GM19193 (cell line): ENCODE data around the gene S100A3.

Source experiments
- POLR2A ChIP-seq: IDR thresholded peaks from 4 replicates; pipeline ENCODE4 v1.6.1; 2011; ENCODE audit not compliant: insufficient read depth, insufficient read length; ENCODE audit errors: extremely low read depth

S100A3 gene

DNA sequence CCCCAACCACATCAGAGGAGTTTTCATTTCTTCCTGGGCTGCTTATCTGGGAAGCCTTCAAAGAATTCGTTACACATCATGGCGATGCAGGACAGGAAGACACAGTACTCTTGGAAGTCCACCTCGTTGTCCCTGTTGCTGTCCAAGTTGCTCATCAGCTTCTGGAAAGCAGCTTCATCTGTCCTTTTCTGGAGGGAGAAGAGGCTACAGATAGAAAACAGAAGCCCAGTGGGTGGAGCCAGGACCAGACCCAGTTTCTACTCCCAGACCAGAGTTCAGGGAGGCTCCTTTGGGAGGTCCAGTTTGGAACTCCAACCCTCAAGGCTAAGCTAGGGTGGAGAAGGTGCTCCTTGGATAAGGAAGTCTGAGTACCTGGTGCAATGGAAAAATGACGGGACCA lies 5.3 kb downstream of the S100A3 start:
- TF ChIP-seq POLR2A: no peak

DNA sequence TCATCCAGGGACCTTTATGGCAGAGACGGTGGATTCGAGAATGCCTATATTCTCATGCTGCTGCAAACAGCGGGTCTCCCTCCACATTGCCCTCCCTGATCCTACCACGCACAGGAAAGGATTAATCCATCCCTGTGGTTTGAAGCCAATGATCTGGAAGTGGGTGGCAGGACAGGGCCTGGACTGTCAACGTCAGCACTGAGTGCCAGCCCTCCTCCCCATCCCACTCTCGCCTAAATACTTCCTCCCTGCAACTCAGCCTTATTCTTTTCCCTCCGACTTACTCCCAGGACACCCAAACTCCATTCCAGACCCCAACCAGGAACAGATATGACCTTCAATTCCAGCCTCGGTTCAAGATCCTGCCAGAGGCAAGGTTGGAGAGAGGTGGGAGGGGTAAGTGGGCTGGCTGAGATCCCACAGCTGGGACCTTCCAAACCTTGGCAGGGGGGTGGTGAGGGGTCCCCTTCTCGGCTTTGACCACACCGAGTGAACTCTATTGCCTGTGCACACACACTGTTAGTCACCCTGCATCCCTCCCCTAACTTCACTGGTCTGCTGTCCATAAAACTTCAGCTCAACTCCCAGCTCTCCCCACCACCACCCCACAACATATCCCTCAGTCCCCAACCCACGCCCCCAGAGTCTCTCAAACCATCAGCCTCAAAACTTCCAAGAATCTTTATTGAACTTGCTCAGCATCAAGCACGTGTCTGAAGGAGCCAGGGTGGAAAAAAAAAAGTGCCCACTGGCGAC lies 5.9 kb downstream of the S100A3 start:
- no peak for TF ChIP-seq POLR2A

DNA sequence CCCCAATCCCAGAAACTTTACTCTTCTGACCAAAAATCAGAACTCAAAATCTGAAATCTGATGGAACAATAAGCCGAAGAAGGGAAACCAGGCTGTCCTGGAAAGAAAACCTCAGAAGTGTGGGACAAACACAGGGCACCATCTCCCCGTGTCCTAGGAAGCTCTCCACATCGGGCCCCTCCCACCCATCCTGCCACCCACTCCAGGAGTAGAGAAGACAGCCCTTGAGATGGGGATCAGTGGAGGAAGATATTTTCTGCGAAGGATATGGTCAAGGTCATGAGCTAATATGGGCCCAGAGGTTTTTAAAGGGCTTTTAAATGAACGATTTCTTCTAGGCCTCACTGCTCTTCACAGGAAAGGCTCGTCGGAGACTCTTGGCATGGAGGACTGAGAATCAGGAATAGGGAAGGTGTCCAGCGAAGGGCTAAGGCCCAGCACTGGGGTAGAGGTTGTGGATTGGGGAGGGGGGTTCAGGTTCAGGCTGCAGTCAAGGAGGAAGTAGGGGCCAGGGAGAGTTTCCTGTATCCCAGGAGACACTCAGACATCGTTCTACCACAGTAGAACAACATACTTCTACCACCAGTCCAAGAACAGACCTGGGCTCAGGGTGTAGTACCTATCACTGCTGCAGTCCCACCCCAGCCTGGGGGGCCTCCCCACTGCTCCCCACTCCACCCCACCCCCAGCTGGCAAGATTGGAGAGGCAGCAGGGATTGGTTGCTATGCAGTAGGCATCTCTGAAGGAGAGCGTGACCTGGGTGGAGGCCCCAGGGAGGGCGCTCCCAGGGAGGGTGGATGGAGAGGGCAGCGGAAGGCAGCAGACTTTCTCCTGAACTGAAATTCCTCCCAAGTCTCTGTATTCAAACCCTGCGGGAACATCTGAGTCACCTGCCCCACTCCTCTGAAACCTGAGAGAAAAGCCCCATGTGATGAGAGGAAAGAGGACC lies 7.1 kb downstream of the S100A3 start:
- no peak for TF ChIP-seq POLR2A

DNA sequence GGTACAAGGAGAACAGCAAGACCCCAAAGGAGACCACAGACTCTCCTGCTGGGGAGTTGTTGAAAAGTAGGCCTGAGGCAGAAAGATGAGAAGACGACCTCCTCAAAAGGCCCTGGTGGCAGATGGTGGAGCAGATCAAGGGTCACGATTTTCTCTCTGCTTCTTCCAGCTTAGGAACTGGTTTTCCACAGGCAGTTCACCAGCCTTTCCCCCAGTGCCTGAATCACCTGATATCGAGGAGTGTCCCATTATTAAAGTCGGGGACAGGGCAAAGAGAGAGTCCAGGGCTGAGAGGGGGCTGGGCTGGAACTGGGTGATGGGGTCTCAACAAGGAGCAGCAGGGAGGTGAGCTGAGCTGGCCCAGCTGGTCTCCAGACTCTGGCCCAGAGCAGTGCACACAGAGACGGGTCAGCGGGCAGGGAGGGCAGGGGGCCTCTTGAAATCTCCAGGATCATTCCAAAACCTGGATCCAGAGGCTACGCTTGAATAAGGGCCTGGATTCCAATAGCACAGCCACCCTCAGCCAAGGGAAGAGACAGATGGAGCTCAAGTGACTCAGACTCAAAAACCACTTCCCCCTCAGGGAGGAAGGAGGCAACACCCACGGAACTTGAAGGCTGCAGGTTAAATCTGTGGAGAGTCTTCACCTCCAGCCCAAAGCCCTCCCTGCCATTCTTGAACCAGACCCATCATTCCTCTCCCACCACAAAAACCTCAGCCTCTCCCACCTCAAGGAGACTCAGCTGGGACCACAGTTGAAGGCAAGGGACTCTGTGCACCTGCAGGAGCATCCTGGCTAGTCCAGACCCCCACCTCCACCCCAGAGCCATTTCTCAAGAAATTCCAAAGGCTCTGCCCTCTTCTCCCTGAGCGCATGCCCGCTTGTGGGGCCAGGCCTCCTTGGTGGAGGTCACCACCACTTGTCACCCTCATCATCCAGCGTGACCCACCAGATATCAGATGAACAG lies 8.4 kb downstream of the S100A3 start, which contains the start of gene S100A5:
Gene S100A5, minus strand, starts transcription at position 541 of the 968 bp plus-strand sequence. CDS start 743 bp downstream, outside the sequence.
- TF ChIP-seq POLR2A: no peak

DNA sequence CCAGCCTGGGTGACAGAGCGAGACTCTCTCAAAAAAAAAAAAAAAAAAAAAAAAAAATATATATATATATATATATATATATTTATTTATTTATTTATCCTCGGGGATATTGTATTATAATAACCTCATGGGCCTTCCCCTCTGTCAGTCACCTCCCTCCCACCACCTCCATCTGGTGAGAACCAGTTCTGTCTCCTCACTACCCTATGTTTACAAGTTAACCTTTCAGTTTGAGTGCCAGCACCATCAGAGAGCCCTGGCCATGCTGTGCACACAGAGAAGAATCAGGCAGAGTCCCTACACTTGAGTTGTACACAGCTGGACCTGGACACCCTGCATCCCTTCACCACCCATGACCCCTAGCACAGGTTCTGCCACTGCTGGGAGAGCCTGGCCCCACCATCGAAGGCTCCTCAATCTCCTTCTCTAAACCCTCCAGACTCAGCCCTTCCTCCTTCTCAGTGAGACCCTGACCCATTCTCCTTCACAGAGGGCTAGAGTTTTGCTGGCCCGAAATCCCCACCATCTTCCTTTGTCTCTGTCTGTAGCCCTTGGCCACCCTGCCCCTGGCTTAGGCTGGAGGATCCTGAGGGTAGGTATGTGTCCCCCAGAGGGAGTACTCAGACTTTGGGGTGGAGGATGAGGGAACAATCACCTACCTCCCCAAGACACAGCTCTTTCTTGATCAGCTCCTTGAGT lies 9.5 kb downstream of the S100A3 start:
- no peak for TF ChIP-seq POLR2A

DNA sequence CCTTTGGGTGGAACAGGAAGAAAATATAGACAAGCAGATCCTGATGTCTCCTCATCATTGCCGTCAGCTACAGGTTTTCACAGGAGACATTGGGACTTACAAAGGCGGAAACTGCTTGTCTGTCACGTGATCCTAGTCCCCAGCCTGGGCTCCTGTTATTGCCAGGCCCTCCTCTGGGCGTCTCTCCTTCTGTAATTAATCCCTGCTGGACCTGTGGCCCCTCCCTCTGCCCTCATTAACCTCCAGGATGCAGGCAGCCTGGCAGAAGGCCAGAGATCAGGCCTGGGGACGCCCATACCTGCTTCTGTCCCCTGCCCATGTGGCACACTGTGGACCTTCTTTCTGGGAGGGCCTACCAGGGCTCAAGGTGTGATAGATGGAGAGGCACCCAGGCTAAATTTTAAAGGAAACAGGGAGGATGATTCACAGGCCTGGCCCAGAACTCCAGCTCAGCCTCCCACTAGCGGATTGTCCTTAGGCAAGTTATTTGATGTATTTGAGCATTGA lies 10.7 kb downstream of the S100A3 start:
- TF ChIP-seq POLR2A: no peak

DNA sequence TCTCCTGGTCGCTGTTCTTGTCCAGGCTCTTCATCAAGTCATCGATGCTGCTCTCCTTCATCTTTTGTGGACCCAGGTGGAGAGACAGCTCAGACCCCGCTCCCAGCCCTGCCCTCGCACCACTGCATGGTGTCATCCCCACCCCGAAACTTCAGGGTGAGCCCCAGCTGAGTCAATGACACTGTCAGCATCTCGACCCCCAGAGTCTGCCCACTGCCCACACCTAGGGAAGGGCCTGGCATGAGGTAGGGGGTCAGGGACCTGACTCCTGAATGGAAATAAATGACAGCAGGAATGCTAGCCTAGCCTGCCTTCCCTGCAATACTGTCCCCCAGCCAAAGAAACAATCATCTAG lies 11.7 kb downstream of the S100A3 start:
- no peak for TF ChIP-seq POLR2A

DNA sequence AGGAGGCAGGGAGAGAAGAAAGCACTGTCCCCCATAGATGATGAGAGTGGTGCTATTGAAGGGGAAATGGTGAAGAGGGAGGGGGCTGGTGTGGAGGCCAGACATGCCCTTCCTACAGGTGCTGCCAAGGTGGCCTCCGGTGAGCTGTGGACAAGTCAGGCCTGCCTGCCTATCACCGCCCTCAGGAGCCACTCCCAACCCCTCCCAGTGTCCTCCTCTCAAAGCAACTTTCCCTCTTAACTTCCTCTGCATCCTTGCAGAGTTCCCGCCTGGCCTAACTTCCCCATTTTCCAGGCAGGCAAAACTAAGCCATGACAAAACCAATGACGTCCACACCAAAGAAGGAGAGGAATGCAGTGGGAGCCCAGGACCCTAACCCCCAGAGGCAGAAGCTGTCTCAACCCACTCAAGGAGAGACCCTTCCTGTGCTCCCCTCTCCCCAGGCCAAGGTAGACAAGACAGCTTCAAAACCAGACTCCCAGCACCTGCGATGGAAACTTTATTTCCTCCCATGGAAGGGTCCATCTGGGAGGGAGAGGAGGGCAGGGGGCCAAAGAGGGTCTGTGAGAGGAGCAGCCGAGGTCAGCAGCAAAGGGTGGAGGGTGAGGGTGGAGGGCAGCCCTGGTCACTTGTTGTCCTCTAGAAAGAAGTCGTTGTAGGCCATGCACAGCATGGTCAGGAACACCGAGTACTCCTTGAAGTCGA lies 12.2 kb downstream of the S100A3 start:
- TF ChIP-seq POLR2A: no peak

DNA sequence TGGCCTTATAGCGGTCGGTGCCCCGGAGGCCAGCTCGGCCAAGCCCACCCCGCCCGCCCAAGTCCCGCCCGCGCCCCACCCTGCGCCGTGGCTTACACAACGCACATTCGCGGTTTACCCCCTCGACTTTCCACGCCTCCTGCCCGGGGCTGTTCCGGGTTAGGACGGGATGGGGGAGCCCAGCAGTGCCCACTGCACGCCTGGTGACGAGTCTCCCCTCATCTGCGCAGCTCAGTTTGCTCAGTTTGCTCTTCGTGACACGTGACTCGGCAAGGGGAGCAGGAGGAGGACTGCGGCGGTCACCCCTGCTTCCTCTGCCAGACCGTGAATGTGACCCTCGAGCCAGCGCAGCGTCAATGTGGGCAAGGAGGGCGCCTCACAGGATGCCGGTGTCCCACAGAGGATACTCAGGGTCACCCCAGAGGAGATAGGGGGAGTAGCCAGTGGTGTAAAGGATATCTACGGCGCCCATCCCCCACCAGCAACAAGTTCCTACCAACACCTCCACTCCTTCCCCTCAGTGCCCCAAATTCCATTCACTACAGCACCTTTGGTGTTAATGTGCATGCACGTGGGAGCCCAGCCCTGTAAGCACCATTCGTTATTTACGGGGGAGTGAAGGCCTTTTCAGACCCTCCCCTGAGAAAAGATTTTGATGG lies 12.9 kb downstream of the S100A3 start:
- TF ChIP-seq POLR2A: peak; percentile 58

DNA sequence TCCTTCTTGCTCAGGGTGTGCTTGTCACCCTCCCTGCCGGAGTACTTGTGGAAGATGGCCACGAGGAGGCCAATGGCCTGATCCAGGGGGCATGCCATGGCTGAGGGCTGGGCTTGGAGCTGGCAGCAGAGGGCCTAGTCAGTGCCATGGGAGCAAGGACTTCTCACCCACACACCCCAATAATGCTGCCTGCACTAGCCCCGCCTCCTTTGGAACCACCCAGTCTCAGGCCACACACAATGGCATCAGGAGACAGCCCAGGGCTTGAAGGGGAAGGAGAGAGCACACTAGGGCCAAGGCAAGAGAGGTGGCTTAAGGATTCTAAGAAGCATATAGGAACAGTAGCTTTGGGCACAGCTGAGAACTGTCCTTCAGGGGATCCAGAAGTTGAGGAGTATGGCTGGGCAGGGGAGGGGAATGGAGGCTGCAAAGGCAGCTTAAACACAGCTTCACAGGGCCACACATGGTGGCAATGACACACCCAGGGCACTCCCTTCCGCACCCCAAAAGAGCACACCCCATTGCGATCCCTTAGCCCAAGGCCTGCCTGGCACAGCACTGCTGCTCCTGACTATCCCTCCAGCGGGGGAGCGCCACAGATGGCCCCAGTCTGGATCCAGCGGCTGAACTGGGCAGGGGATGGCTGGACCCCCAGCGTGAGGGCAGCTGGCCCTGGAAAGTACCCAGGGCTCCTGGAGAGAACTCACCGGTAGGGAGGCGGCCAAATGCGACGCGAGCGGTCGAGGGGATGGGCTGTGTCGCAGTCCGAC lies 13.6 kb downstream of the S100A3 start, which contains the start of gene S100A6:
Gene S100A6, minus strand, starts transcription at position 750 of the 770 bp plus-strand sequence. Its CDS starts 652 bp downstream, at position 98.
- TF ChIP-seq POLR2A: peak; percentile 25

DNA sequence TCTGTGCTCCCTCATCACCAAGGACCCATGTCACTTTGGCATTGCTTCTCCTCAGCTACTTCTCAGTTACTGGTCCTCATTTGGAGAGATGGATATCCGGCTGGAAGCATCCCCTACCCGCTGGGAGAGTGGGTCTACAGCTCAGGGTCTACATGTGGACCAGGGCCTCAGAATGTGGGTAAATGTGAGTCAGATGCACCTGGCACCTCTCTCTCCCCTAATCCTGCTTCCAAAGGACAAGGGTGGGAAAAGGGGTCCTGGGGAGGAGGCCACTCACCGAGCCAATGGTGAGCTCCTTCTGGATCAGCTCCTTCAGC lies 14.2 kb downstream of the S100A3 start:
- no peak for TF ChIP-seq POLR2A
